Spleen (tissue), 11 donors: ENCODE data around the gene AGXT2. TPM values are rescaled to one million over a fixed set of nuclear protein-coding genes. Genes with fewer than 3 reads are reported as not detected.
"Not testable (repeated sequence)": the region's sequence is repeated elsewhere in the genome, so short reads cannot be mapped to it uniquely, and the experiment has no call there.

Experiments
- DNase-seq: peaks from one replicate; pipeline ENCODE4 v3.0.0-alpha.2; 2020
- H3K27ac ChIP-seq, 8 donors: fragments of 200-600 bp; sonication (generic) in 7 of 8; 1 replicate in 4 of 8; 2 replicates in 4 of 8; pipeline versions ENCODE4 v1.5.0 to v1.8.0; 2016 to 2021; ENCODE audit warnings: inconsistent platforms in 4 of 8, mild to moderate bottlenecking in 4 of 8, moderate library complexity in 1 of 8
- H3K27me3 ChIP-seq, 7 donors: fragments of 200-600 bp; sonication (generic) in 6 of 7; replicated peaks in 1 of 7; 1 replicate in 4 of 7; 2 replicates in 3 of 7; pipeline versions ENCODE4 v1.5.0 to v1.8.0; 2016 to 2021; ENCODE audit warnings: inconsistent platforms in 3 of 7, mild to moderate bottlenecking in 1 of 7
- H3K36me3 ChIP-seq, 6 donors: fragments of 200-600 bp; sonication (generic) in 5 of 6; 1 replicate in 4 of 6; 2 replicates in 2 of 6; pipeline versions ENCODE4 v1.5.0 to v1.8.0; 2016 to 2021; ENCODE audit warnings: inconsistent platforms in 2 of 6
- H3K4me1 ChIP-seq, 6 donors: fragments of 200-600 bp; sonication (generic) in 5 of 6; 1 replicate in 3 of 6; 2 replicates in 3 of 6; pipeline versions ENCODE4 v1.5.0 to v1.8.0; 2016 to 2021; ENCODE audit warnings: inconsistent platforms in 3 of 6
- H3K4me3 ChIP-seq, 8 donors: fragments of 200-600 bp; sonication (generic) in 7 of 8; 1 replicate in 4 of 8; 2 replicates in 4 of 8; pipeline versions ENCODE4 v1.5.0 to v1.8.0; 2016 to 2021; ENCODE audit warnings: inconsistent platforms in 4 of 8, mild to moderate bottlenecking in 4 of 8, moderate library complexity in 2 of 8
- H3K9me3 ChIP-seq, 8 donors: fragments of 200-600 bp; sonication (generic) in 7 of 8; 1 replicate in 4 of 8; 2 replicates in 4 of 8; pipeline versions ENCODE4 v1.5.0 to v1.8.0; 2016 to 2021; ENCODE audit warnings: inconsistent platforms in 4 of 8
- CTCF ChIP-seq, 11 experiments: fragments of 200-600 bp in 7 of 11; fragments of 450-650 bp in 4 of 11; sonication (generic) in 4 of 11; IDR thresholded peaks in 8 of 11; conservative IDR thresholded peaks in 3 of 11; 1 replicate in 7 of 11; 2 replicates in 4 of 11; pipeline versions ENCODE4 v1.4.0 to v1.8.0; 2016 to 2021; ENCODE audit warnings: antibody characterized with exemption in 11 of 11, inconsistent platforms in 4 of 11, mild to moderate bottlenecking in 1 of 11
- POLR2A ChIP-seq, 3 donors: fragments of 450-650 bp; IDR thresholded peaks; one replicate each; pipeline ENCODE4 v1.5.1; 2017; ENCODE audit warnings: antibody characterized with exemption in 3 of 3, mild to moderate bottlenecking in 1 of 3
- POLR2AphosphoS5 ChIP-seq, 3 donors: sonication (generic); formaldehyde crosslinking; IDR thresholded peaks; one replicate each; pipeline ENCODE4 v1.5.1; 2017; ENCODE audit warnings: antibody characterized with exemption in 3 of 3
- WGBS, 5 donors: extraction: QIAGEN DNeasy Blood & Tissue Kit in 3 of 5; methylation state at CpG; one replicate each; pipeline versions ENCODE4 v1.1.5 to v1.1.7; 2013 to 2018; 5-methylcytosine and 5-hydroxymethylcytosine counted together
- intact Hi-C: fragments of 100-400 bp; cut with DNase I; formaldehyde crosslinking; loops from one replicate; pipeline ENCODE4 v1.15.0; 2023; ENCODE audit warnings: low total_unique reads
- polyA plus RNA-seq, 3 donors: library from polyadenylated mRNA; stranded (reverse); fragments of 200-250 nt; gene quantifications; one replicate each; pipeline ENCODE4 v1.2.1, GENCODE V29; 2013
- total RNA-seq, 7 donors: library from RNA; depleted of rRNA in 3 of 7; stranded (reverse); fragments of >200 nt in 3 of 7; fragmentation: NEBNext Ultra II Directional in 4 of 7; extraction: Animal tissue kit (Norgen Biotek cat#: 25700) in 4 of 7; gene quantifications; one replicate each; pipeline versions ENCODE4 v1.1.0 to v1.2.1, GENCODE V29; 2016 to 2021
- donor health status: healthy with polysubstance abuse.
- donor health status: DM: no; HTN: no; CAD: no; lungs with moderate emphysema.
- donor health status: DM: no; HTN: no; CAD: no.
- donor health status: Bipolar disorder and iron deficiency.
- donor health status: healthy.
- donor health status: DM: no; HTN: no; CAD: no.
- donor health status: DM: yes; HTN: yes; CAD: no.

Gene AGXT2
- total and polyA plus RNA-seq, 10 donors = not detected

GRCh38 chr5:34977934-34978613 lies 69.7 kb downstream of the AGXT2 start:
- intact Hi-C loops = no loop called here
- WGBS, 5 donors = 43 to 74% (median 46%) methylated on average over 2 of the region's 2 CpGs
- DNase-seq = no peak

GRCh38 chr5:34976347-34976746 lies 71.4 kb downstream of the AGXT2 start:
- no peaks in the 10 kb centered on the region for H3K36me3 ChIP-seq
- no peak for DNase-seq
- H3K27me3 ChIP-seq = no peaks in the 10 kb centered on the region
- H3K4me1 ChIP-seq = no peaks in the 10 kb centered on the region
- no peak overlapping the region for H3K4me3 ChIP-seq
- intact Hi-C loops = no loop called here
- H3K9me3 ChIP-seq = peaks cover 0 to 4% (median 2%) of the 10 kb centered on the region in 8 donors
- 81 to 89% (median 86%) methylated on average over 5 of the region's 5 CpGs for WGBS, 5 donors
- TF ChIP-seq POLR2A (IDR thresholded peaks at IDR 0.05) (no peak), POLR2AphosphoS5 (IDR thresholded peaks at IDR 0.05) (no peak), CTCF (IDR thresholded peaks at IDR 0.05 in 8 of 11, conservative IDR thresholded peaks at IDR 0.05 in 3 of 11) (no peak)
- no peak overlapping the region for H3K27ac ChIP-seq

More at GRCh38 chr5:34977934-34978613, 69.7 kb downstream of the AGXT2 start:
- Histone ChIP-seq H3K36me3 (no peaks in the 10 kb centered on the region), H3K4me1 (no peaks in the 10 kb centered on the region), H3K27me3 (no peaks in the 10 kb centered on the region), H3K4me3 (no peak overlapping the region), H3K9me3 (peaks cover 0 to 12% (median 7%) of the 10 kb centered on the region in 8 donors), H3K27ac (no peak overlapping the region)
- TF ChIP-seq POLR2A (IDR thresholded peaks at IDR 0.05) (no peak), CTCF (IDR thresholded peaks at IDR 0.05 in 8 of 11, conservative IDR thresholded peaks at IDR 0.05 in 3 of 11) (no peak), POLR2AphosphoS5 (IDR thresholded peaks at IDR 0.05) (no peak)

GRCh38 chr5:34971655-34972054 lies 76.1 kb downstream of the AGXT2 start:
- H3K4me3 ChIP-seq, H3K36me3 ChIP-seq, H3K27ac ChIP-seq, H3K27me3 ChIP-seq, H3K9me3 ChIP-seq, intact Hi-C loops, DNase-seq, H3K4me1 ChIP-seq: not testable (repeated sequence)
- 86 to 96% (median 93%) methylated on average over 2 to 4 of the region's 4 CpGs for WGBS, 5 donors

GRCh38 chr5:34970552-34970951 lies 77.2 kb downstream of the AGXT2 start:
- TF ChIP-seq POLR2A (IDR thresholded peaks at IDR 0.05) = no peak
- TF ChIP-seq CTCF (IDR thresholded peaks at IDR 0.05 in 8 of 11, conservative IDR thresholded peaks at IDR 0.05 in 3 of 11) = no peak
- TF ChIP-seq POLR2AphosphoS5 (IDR thresholded peaks at IDR 0.05) = no peak

More at GRCh38 chr5:34970552-34970951, 77.2 kb downstream of the AGXT2 start:
- Histone ChIP-seq H3K9me3 (peaks cover 0 to 10% (median 7%) of the 10 kb centered on the region in 8 donors), H3K4me3 (no peak overlapping the region), H3K4me1 (no peaks in the 10 kb centered on the region), H3K27ac (no peak overlapping the region), H3K36me3 (no peaks in the 10 kb centered on the region), H3K27me3 (no peaks in the 10 kb centered on the region)
- 64 to 82% (median 69%) methylated on average over 1 of the region's 1 CpG for WGBS, 5 donors
- intact Hi-C loops = no loop called here
- DNase-seq = no peak
